GM19351 (cell line): Measurements from ENCODE around the gene FMO2.
"Not testable (repeated sequence)": the region's sequence is repeated elsewhere in the genome, so short reads cannot be mapped to it uniquely, and the experiment has no call there.

ENCODE experiments used
- ATAC-seq: cut with Tn5 transposase; IDR thresholded peaks from one replicate; pipeline ENCODE4 v1.9.1; 2021; ENCODE audit warnings: mild to moderate bottlenecking, moderate library complexity; ENCODE audit not compliant: unreplicated experiment

FMO2 gene

DNA sequence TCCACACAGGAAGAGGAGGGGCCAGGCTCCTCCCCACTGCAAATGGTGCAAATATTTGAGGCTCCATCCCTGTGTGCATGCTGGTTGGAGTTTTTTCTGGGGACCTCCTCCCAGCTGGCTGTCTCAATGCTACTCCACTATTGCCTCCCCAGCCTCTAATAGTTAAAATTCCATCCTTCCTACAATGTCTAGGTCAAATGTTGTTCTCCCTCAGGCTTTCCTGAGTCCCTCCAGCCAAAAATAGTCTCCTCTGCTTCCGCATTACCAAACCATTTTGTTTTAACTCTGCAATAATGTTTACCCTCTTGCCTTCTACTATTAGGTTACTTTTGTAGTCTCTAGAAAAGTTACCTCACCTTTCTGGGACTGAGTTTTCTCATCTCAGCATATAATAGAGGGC lies 33.6 kb downstream of the FMO2 start:
- ATAC-seq: no peak

DNA sequence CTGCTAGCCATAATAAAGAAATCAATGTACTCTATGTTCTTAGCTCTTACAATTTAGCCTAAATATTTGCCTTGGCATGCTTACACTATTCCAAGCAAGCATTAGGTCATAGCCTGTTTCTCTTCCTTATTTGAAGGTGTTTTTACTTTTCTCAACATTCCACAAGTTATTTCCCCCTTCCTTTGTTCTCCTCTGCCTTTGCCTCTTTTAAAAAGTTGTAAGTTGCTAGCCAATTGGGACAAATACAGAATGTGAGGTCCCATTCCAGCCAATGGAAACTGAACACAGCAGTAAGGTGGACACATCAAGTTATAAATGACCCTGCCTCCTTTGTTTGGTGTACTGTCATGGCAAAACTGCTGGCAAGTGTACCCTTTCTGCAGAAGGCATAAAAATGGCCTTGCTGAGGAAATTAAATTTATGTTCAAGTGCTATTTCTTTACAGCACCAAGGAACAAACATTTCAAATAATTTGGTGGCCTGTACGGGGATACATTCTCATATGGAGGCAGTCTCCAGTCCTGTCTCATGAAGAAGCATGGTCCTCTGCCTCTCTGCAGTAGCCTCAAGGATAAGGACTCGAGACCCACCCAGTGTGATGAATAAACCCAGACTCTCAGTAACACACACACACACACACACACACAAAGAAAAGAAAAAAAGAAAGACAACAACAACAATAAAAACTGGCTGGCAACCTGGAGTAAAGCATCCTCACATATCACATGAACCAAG lies 34.4 kb downstream of the FMO2 start:
- no peak for ATAC-seq

DNA sequence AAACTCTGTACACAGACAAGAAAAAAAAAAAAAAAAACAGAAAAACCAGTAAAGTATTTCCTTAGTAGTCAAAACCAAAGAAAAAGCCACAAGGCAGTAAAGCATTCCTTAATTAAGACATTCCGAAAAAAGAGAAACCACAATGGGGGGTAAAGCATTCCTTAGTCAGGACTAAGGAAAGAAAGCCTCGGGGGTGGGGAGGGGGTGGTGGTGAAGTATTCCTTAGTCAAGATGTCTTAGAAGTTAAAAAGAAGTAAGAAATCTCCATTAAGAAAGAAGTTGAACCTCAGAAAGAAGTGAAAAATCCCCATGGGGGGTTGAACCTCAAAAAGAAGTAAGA lies 35.0 kb downstream of the FMO2 start:
- no peak for ATAC-seq

DNA sequence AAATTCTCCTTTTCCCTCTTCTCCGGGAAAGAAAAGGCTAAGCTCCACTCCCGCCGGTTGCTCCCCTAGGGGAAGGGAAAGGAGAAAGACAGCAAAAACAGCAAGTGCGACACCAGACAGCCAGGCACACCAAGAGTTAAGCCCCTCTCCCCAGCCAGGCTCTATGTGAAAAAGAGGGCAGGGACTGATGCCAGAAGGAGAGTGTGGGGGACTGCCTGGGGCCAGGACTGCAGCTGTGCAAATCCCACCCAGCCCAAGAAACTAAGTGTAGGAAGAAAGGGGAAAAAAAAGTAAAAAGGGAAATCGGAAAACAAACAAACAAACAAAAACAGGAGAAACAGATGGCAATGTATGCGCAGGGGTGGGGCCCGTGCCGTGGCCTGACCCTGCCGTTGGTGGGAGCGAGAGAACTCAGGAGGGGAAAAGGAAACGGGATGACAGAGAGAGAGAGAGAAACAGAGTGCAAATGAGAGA lies 35.5 kb downstream of the FMO2 start:
- no peak for ATAC-seq

DNA sequence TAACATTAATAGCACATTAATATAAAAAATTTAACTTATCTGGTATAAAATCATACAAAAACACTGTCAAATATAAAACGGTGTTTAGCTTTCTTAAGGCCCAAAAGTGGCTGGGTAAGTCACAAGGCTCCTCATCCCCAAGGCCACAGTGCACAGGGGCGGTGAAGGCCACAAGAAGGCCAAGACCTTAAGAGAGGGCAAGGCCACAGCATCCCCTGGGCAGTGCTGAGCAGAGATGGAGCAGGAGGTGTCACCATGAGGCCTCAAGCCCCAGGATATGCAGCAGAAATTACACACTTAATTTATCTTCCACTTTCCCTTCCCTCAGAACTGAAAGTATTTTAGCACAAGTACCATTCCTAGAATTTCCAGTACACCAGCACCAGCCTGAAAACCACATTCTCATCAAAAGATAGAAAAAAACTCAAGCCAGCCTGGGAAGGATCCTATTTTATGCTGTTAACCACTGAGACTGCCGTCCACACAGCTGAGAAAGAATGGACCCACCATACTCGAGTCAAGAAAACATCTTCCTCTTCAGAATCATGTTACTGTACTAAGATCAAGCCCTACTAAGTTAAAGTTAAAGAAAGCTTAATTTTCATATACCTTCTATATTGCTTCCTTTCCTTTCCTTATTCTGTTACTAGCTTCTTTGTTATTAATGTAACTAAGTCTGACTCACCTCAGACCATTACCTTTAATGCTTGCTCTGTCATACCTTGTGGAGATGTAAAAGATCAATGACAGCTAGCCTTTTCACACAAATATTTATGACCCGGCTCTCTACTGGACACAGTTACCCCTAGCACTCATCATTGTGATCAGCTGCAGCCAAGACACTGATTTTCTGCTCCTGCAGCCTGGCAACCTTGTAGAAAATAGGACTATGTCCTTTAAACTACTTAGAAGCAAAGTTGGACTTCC lies 36.8 kb downstream of the FMO2 start:
- ATAC-seq: no peak

DNA sequence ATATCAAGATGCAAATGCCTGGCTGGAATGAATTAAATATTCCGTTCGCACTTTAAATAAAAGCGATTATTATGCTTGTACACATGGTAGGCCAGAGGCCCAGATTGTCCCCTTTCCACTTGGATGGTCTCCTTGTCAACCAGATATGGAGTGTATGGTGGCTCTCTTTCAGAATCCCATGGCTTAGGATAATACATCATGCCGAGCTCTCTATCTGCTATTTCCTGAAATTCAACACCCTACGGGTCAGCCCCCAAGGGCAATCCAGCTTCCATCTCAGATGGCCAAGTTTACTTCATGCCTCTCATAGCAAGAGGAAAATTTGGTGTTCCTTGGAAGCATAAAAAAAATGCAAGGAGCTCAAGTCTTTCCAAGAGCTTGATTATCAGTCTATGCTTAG lies 37.8 kb downstream of the FMO2 start:
- no peak for ATAC-seq

DNA sequence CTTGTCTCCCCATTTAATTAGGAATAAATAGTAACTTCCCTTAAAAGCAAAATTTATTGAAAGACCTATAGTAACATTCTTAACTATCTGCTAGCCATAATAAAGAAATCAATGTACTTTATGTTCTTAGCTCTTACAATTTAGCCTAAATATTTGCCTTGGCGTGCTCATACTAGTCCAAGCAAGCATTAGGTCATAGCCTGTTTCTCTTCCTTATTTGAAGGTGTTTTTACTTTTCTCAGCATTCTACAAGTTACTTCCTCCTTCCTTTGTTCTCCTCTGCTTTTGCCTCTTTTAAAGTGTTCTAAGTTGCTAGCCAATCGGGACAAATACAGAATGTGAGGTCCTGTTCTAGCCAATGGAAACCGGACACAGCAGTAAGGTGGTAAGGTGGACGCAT lies 39.2 kb downstream of the FMO2 start:
- not testable (repeated sequence) for ATAC-seq

DNA sequence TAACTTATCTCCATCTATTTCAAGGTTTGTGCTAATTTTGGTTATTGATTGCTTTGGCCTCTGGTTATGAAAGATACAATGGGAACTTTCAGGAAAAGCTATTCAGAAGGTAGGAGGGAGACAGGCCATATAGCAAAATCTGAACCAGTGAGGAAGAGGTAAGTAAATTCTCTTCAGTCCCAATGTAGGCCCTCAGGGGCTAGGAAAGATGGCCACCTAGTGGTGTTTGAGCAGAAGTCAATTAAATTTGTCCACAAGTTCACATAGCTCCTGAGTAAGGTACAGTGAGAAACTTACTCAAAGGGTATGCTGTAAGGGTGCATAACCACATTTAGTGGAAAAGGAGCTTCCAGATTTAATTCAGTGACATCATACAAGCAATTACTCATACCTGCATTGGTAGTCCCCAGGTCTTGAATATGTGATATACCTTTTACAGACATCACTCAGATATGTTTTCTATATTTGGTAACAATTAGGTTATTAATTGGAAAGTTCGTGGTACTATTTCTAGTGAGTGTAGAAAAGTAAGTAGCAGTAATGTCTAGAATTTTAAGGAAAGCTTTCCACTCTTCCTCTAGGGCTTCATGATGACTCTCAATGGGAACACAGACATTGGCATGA lies 41.8 kb downstream of the FMO2 start:
- ATAC-seq: peak; percentile 96

DNA sequence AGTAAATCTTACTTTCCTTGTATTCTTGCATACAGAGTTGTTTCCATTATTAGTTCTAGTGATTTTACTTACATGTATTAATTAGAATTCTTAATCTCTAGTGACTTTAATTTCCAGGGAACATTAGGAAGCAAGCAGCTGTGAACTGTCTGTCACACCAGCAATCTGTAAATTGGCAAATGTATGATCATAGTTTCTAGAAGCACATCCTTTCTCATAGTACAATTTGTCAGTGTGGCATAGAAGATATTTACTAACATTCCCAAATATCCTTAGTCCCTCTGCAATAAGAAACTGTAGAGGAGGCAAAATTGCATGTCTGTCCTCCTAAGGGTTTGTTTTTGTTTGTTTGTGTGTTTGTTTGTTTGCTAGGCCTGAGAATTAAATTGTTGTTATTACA lies 46.2 kb downstream of the FMO2 start:
- ATAC-seq: no peak

DNA sequence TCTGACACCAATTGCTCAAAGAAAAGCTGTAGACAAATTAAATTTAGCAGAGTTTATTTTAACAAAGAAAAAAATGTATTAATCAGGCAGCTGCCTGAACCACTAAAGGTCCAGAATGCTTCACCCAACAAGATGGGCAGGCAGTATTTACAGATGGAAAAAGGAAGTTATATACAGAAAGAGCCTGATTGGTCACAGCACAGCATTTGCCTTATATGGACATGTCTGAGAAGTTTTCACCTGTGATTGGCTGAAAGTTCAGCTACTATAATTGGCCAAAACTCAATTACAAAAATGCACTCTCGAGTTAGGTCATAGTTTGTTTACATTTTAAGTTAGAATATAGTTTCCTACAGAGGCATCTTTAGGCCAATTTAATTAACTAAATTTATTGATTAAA lies 48.1 kb downstream of the FMO2 start:
- no peak for ATAC-seq

DNA sequence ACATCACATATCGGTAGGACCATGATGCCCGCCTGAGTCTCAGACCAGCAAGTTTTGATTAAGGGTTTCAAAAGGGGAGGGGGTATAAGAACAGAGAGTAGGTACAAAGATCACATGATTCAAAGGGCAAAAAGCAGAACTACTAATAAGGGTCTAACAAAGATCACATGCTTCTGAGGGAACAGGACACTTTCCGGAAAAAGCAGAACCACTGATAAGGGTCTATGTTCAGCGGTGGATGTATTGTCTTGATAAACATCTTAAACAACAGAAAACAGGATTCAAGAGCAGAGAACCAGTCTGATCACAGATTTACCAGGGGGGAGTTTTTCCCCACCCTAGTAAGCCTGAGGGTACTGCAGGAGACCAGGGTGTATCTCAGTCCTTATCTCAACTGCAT lies 51.1 kb downstream of the FMO2 start:
- not testable (repeated sequence) for ATAC-seq

DNA sequence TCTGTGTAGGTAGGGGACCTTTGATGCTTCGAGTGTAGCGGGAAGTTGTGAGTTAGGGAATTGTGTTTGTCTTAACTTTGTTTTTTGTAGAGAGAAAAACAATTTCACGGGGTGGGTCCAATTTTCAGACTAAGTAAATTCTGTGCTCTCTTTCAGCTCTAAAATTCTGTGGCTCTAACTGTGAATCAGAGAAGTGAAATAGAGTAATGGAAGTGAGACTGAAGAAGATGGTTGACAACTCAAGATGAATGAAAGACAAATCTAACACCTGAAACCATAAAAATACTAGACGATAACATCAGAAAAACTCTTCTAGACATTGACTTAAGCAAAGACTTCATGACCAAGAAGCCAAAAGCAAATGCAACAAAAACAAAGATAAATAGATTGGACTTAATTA lies 58.8 kb downstream of the FMO2 start:
- no peak for ATAC-seq

DNA sequence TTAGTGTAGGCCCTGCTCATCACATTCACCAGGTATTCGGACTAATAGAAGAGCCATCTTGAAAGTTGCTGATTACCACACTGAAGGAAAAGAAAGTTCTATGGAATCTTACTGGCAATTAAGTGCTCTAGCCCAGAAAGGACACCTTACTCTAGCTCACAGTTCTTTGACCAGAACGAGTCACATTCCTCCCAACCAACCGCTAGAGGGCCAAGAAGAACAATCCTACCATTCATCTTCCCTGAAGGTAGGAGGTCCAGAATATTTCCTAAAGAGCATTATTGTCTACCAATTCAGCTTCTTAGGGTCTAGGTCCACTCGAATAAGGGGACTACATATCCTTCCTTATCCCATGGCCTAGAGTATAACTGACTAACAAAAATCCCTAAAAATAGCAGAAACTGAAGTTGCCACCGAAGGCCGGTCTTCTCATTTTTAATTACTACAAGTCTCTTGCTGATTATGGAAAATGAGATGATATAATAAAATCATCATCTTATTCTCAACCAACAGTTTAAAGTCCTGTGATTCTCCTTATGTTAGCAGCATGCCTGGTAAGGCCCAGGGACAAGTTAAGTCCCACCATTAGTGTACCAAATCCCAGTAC lies 60.5 kb downstream of the FMO2 start:
- peak; percentile 89 for ATAC-seq

DNA sequence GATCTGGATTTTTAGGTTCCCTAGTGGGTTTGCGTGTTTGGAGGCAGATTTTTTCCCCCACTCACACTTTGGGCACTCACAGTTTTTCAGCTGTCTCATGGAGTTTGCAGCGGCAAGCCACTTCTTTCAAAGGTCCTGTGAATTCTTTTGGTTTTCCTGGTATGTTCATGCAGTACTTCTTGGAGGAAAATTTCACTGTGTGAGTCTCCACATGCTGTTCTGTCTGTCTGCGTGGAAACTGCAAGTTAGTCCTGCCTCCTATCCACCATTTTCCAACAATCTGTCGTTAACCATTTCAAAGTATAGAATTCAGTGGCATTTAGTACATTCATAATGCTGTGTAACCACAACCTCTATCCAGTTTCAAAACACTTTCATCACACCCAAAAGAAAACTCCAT lies 62.4 kb downstream of the FMO2 start:
- no peak for ATAC-seq

DNA sequence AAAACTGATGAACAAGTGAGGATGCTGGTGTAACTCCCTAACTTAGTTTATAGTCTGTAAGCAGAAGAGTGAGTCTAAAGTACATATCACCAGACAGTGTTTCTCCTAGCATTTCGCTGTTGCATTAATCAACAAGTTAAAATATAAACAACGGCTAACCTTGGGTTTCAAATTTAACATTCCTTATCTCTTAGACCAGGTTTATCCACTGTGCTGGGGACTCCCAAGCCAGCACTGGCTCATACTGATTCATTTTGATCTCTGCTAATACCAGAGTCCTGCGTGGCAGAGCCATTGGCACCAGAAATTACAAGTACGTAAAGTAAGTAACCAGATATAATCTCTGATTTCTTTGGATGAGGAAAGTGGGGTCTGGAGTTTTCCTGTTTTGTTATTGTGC lies 63.2 kb downstream of the FMO2 start, which contains the start of gene FMO1:
TSS of gene FMO1 (plus strand) at position 193 of the 400 bp plus-strand sequence. CDS start 9,594 bp downstream, outside the sequence.
- no peak for ATAC-seq

DNA sequence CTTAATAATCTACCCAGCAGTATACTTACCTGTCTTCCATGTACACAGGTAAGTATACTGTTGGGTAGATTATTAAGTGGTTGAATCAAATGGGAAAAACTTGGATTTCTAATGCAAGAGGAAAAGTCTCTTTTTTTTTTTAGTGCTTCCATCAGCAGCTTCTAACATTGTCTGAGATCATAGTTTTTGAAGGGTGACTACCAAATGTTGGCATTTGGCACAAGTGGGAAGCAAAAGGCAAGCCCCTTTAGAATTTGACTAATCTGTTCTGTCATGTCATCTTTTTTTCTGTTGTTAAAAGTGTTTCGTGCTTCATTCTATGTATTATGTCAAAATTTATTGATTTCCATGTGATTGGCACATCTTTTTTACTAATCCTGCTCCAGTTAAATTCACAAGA lies 63.7 kb downstream of the FMO2 start:
- no peak for ATAC-seq

DNA sequence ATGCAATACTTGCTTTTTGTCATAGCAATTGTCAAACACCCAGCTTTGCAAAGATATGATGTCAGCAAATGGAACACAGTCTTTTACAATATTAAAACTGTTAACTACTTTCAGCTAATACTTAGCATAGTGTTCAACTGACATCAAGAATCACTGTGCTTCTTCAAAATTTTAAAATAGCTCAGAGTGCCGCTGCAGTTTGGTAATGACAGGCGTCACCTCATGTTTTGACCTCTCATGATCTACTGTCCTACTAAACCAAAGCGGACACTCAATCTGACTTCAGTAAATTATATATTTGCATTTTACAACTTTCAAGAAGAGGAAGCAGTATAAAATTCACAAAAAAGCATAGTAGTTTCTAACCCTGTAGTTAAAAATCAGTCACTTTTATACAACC lies 65.2 kb downstream of the FMO2 start:
- ATAC-seq: no peak

DNA sequence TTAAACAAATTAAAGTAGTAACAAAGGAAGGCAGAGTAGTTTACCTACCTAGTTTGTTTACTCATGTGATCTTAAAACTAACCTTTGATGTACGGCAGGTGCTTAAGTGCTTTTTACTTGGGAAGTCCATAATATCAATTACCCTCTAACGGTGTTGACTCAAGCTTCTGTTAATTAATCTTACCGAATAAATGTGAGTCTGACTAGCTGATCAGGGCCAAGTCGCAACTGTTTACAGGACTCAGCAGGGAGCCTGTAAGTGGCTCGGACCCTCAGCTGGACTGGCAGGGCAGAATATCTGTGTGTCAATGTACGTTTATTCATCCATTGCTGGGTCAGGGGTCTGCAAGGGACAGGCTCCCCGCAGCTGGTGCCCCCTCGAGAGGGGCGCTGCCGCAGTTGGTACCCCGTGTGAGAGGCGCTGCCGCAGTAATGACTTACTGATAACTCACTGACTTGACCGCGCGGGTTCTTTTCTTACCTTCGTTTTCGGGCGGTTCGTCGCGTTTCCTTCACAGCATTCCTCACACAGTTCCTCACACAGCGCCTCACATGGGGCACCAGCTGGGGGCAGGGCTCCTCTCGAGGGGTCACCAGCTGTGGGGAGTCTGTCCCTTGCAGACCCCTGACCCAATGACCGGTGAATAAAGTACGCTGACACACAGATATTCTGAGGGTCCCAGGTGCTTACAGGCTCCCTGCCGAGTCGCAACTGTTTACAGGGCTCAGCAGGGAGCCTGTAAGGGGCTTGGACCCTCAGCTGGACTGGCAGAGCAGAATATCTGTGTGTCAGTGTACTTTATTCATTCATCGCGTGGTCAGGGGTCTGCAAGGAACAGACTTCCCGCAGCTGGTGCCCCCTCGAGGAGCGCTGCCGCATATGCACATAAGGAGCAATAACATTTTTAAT lies 66.2 kb downstream of the FMO2 start:
- peak; percentile 46 for ATAC-seq

DNA sequence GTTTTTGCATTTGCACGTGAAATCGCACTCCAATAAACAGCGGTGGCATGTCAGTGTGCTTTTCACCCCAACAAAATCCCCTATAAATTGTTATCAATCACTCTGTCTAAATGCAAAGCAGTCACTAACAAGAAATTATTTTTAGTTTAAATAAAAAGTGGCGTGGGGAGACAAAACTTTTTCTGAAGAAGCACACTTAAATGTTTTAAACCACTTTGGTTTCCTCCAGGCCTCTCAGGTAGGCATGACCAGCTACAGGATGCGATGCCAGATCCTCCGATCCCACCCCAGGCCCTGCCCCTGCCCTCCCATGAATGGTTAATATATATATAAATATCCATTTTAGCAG lies 66.8 kb downstream of the FMO2 start:
- ATAC-seq: no peak

DNA sequence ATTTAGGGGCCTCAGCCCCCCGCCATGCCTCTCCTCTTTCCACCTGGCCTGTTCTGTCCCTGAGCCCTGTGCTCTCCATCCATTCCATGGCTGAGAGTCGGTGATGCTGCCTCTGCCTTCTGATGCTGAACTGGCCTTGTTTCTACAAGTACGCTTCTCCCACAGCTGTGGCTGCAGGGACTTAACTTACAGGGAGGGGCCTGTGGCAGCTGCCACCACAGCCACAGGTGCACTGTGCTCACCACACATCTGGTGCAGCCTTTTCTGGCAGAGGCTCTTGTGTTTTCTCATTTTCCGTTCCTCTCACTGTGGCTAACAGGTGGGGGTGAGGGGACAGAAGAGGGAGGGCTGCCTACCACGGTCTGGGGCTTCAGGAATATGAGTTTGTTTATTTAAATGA lies 67.4 kb downstream of the FMO2 start:
- peak; percentile 91 for ATAC-seq
